Ishikawa (cell line): Measurements from ENCODE around the gene KDM1A.

Source experiments
- EP300 ChIP-seq: IDR thresholded peaks from 2 replicates; pipeline ENCODE4 v1.6.1; 2012; ENCODE audit warnings: borderline replicate concordance
- REST ChIP-seq: IDR thresholded peaks from 2 replicates; pipeline ENCODE4 v1.6.1; 2012; ENCODE audit warnings: low read depth, mild to moderate bottlenecking
- TEAD4 ChIP-seq: IDR thresholded peaks from 2 replicates; pipeline ENCODE4 v1.6.1; 2012
- USF1 ChIP-seq: IDR thresholded peaks from 2 replicates; pipeline ENCODE4 v1.6.1; 2012

GRCh38 chr1:23126801-23127200 lies 107.5 kb downstream of the KDM1A start:
- TF ChIP-seq TEAD4: no peak
- TF ChIP-seq REST: no peak
- no peak for TF ChIP-seq EP300
- TF ChIP-seq USF1: no peak
